Measurements from ENCODE around the gene ALS2CL. TPM values are rescaled to one million over a fixed set of nuclear protein-coding genes. Genes with fewer than 3 reads are reported as not detected.

Gene ALS2CL
- polyA plus RNA-seq, 2 of the 4 experiments (the other 2 are of a cell fraction): 2.3 to 4.0 TPM

DNA sequence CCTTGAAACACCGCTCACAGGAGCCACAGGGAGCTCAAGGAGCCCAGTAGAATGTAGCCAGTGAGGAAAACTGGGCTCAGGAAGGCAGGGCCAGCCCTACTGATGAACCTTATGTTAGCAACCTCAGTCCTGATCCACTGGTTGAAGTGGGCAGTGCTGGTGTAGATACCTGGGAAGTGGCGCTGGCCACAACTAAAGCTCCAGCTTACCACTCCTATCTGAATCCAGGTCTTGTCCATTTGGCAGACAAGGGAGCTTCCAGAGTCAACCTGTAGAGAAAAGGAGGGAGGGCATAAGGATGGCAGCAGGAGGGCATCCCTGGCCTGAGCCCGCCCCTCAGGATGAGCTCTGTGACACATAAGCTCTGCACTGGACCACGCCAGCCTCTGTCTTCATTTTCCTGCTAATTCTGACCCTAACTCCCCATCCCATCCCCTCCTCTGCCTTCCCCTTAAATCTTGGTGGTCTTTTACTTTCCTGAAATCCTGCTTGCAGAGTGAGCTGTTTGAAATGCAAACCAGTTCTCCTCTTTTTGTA lies 26.3 kb upstream of the ALS2CL start (continued):
- TF ChIP-seq, protein P1, sequence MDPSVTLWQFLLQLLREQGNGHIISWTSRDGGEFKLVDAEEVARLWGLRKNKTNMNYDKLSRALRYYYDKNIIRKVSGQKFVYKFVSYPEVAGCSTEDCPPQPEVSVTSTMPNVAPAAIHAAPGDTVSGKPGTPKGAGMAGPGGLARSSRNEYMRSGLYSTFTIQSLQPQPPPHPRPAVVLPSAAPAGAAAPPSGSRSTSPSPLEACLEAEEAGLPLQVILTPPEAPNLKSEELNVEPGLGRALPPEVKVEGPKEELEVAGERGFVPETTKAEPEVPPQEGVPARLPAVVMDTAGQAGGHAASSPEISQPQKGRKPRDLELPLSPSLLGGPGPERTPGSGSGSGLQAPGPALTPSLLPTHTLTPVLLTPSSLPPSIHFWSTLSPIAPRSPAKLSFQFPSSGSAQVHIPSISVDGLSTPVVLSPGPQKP (IDR thresholded peaks at IDR 0.05; ENCODE audit: low read depth, low read length): no peak
- TF ChIP-seq POLR2AphosphoS2 (conservative IDR thresholded peaks at IDR 0.05; ENCODE audit: low read length) (no peak), JUNB (IDR thresholded peaks at IDR 0.05) (no peak), CBX8 (IDR thresholded peaks at IDR 0.05) (no peak), ZFP36 (IDR thresholded peaks at IDR 0.05; ENCODE audit: borderline replicate concordance, partially characterized antibody) (no peak), RAD21 (conservative IDR thresholded peaks at IDR 0.05 in 1 of 2, IDR thresholded peaks at IDR 0.05 in 1 of 2) (no peak), HOXB5 (CRISPR knock-in tag; IDR thresholded peaks at IDR 0.05) (no peak), HOXB13 (CRISPR knock-in tag; IDR thresholded peaks at IDR 0.05; ENCODE audit: low read depth) (no peak), HEYL (CRISPR knock-in tag; IDR thresholded peaks at IDR 0.05) (no peak), MAZ (IDR thresholded peaks at IDR 0.05; ENCODE audit: borderline replicate concordance, low read depth, low read length) (no peak)
- TF ChIP-seq, protein P2, sequence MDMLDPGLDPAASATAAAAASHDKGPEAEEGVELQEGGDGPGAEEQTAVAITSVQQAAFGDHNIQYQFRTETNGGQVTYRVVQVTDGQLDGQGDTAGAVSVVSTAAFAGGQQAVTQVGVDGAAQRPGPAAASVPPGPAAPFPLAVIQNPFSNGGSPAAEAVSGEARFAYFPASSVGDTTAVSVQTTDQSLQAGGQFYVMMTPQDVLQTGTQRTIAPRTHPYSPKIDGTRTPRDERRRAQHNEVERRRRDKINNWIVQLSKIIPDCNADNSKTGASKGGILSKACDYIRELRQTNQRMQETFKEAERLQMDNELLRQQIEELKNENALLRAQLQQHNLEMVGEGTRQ (IDR thresholded peaks at IDR 0.05): no peak

DNA sequence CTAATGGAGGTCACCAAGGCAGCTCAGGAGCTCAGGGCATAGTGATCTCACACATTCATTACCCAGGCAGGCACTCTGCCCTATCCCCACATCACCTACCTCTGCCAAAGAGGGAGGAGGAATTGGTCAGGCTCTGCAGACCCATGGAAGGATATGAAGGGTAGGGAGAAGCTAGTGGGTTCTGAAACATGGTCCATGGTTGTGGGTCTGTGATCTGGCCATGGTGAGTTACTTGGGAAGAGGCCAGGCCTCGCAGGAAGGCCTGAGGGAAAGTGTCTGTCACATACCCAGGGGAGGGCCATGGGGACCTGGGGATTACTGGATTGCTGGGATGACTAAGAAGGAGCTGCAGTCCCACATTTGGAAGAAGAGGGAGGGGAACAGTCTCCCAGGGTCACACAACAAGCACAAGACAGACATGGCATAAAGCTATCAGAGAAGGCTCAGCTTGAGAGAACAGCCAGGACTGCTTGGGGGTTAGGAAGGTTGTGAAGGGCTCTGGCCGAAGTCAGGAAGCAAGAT lies 25.6 kb upstream of the ALS2CL start:
- DNase-seq (ENCODE audit: low read depth in 1 of 2, low spot score in 1 of 2) (no peak), FAIRE-seq (no peak), ATAC-seq (no peak)
- TF ChIP-seq HOXB5 (CRISPR knock-in tag; IDR thresholded peaks at IDR 0.05) (no peak), TP53 (CRISPR knock-in tag; IDR thresholded peaks at IDR 0.05) (no peak), CEBPB (IDR thresholded peaks at IDR 0.05) (no peak), FOXS1 (CRISPR knock-in tag; IDR thresholded peaks at IDR 0.05) (no peak), FOSB (CRISPR knock-in tag; IDR thresholded peaks at IDR 0.05) (no peak), RARB (CRISPR knock-in tag; IDR thresholded peaks at IDR 0.05) (no peak), SREBF2 (IDR thresholded peaks at IDR 0.05) (no peak), CHD4 (IDR thresholded peaks at IDR 0.05; ENCODE audit: borderline replicate concordance) (no peak), CHD2 (IDR thresholded peaks at IDR 0.05; ENCODE audit: low read length, partially characterized antibody) (no peak), NPAS2 (CRISPR knock-in tag; IDR thresholded peaks at IDR 0.05; ENCODE audit: borderline replicate concordance) (no peak), ZNF302 (CRISPR knock-in tag; IDR thresholded peaks at IDR 0.05) (no peak), ZSCAN20 (CRISPR knock-in tag; IDR thresholded peaks at IDR 0.05) (no peak), KDM1A (IDR thresholded peaks at IDR 0.05; ENCODE audit: low read depth) (no peak), PHF8 (IDR thresholded peaks at IDR 0.05; ENCODE audit: borderline replicate concordance, low read depth) (no peak)
- TF ChIP-seq, protein P3, sequence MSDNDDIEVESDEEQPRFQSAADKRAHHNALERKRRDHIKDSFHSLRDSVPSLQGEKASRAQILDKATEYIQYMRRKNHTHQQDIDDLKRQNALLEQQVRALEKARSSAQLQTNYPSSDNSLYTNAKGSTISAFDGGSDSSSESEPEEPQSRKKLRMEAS (IDR thresholded peaks at IDR 0.05): no peak
- TF ChIP-seq, protein P4, sequence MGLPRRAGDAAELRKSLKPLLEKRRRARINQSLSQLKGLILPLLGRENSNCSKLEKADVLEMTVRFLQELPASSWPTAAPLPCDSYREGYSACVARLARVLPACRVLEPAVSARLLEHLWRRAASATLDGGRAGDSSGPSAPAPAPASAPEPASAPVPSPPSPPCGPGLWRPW (IDR thresholded peaks at IDR 0.05): no peak
- TF ChIP-seq, protein P5, sequence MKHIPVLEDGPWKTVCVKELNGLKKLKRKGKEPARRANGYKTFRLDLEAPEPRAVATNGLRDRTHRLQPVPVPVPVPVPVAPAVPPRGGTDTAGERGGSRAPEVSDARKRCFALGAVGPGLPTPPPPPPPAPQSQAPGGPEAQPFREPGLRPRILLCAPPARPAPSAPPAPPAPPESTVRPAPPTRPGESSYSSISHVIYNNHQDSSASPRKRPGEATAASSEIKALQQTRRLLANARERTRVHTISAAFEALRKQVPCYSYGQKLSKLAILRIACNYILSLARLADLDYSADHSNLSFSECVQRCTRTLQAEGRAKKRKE (CRISPR knock-in tag; IDR thresholded peaks at IDR 0.05; ENCODE audit: low read depth): no peak
- TF ChIP-seq, protein P6, sequence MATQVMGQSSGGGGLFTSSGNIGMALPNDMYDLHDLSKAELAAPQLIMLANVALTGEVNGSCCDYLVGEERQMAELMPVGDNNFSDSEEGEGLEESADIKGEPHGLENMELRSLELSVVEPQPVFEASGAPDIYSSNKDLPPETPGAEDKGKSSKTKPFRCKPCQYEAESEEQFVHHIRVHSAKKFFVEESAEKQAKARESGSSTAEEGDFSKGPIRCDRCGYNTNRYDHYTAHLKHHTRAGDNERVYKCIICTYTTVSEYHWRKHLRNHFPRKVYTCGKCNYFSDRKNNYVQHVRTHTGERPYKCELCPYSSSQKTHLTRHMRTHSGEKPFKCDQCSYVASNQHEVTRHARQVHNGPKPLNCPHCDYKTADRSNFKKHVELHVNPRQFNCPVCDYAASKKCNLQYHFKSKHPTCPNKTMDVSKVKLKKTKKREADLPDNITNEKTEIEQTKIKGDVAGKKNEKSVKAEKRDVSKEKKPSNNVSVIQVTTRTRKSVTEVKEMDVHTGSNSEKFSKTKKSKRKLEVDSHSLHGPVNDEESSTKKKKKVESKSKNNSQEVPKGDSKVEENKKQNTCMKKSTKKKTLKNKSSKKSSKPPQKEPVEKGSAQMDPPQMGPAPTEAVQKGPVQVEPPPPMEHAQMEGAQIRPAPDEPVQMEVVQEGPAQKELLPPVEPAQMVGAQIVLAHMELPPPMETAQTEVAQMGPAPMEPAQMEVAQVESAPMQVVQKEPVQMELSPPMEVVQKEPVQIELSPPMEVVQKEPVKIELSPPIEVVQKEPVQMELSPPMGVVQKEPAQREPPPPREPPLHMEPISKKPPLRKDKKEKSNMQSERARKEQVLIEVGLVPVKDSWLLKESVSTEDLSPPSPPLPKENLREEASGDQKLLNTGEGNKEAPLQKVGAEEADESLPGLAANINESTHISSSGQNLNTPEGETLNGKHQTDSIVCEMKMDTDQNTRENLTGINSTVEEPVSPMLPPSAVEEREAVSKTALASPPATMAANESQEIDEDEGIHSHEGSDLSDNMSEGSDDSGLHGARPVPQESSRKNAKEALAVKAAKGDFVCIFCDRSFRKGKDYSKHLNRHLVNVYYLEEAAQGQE (IDR thresholded peaks at IDR 0.05): no peak
- TF ChIP-seq, protein P1 (IDR thresholded peaks at IDR 0.05; ENCODE audit: low read depth, low read length): no peak
- ChIA-PET CTCF (interaction anchor here (0.9 to 2.8 kb wide), 5 partner anchors 11 to 176 kb away, joined by 3 to 12 read pairs (median 7); no protein-coding TSS in a partner anchor), POLR2A (no interaction called here)
- no peaks in the 10 kb centered on the region; the same call in 2 of the 3 replicates for H3K4me1 ChIP-seq
- WGBS (ENCODE audit: missing lambda C conversion rate): 36% methylated on average over 2 of the region's 2 CpGs
- no peak overlapping the region for H3K4me3 ChIP-seq
- no peak overlapping the region for H3K27ac ChIP-seq
- H3K4me2 ChIP-seq: no peak overlapping the region
- H3K9me3 ChIP-seq: no peaks in the 10 kb centered on the region
